T-cell (primary cell): ENCODE measurements around the gene PXDN. TPM values are rescaled to one million over a fixed set of nuclear protein-coding genes. Genes with fewer than 3 reads are reported as not detected.

Experiments
- ATAC-seq, 4 experiments: fragments of 200-7000 bp in 3 of 4; fragments of 150-1000 bp in 1 of 4; cut with Tn5 transposase; replicated peaks in 1 of 4; 1 replicate in 3 of 4; 2 replicates in 1 of 4; pipeline ENCODE4 v1.10.0; 2021; ENCODE audit warnings: moderate library complexity in 3 of 4, mild to moderate bottlenecking in 2 of 4, moderate number of reproducible peaks in 1 of 4
- CTCF ChIA-PET, 2 donors: fragments of 300-600 bp; sonication (Branson Sonifier 250); formaldehyde crosslinking; loops; one replicate each; lab custom pipeline; 2022; ENCODE audit warnings: antibody characterized with exemption in 2 of 2; lab: Charles Lee
- POLR2A ChIA-PET, 2 donors: fragments of 300-600 bp; sonication (Branson Sonifier 250); formaldehyde crosslinking; loops; one replicate each; lab custom pipeline; 2022; ENCODE audit warnings: antibody characterized with exemption in 2 of 2; lab: Charles Lee
- DNase-seq, 35 experiments: peaks; one replicate each; pipeline versions ENCODE4 v3.0.0 to v3.0.0-alpha.2; 2013 to 2023
- H3K27ac ChIP-seq: one replicate; pipeline ENCODE4 v1.5.1; 2013; ENCODE audit warnings: low read length
- H3K27me3 ChIP-seq, 2 experiments: replicated peaks in 1 of 2; 1 replicate in 1 of 2; 2 replicates in 1 of 2; pipeline versions ENCODE4 v1.6.1 to v1.7.0; 2013; ENCODE audit warnings: low read length in 1 of 2, mixed read lengths in 1 of 2; ENCODE audit not compliant: control insufficient read depth in 2 of 2, insufficient read depth in 2 of 2; ENCODE audit errors: extremely low read depth in 1 of 2
- H3K36me3 ChIP-seq, 2 donors: 1 replicate in 1 of 2; 2 replicates in 1 of 2; pipeline versions ENCODE4 v1.6.1 to v1.7.0; 2013; ENCODE audit warnings: low read length in 1 of 2; ENCODE audit not compliant: control insufficient read depth in 2 of 2, insufficient read depth in 1 of 2; ENCODE audit errors: extremely low read depth in 1 of 2
- H3K4me1 ChIP-seq, 2 experiments: 1 replicate in 1 of 2; 2 replicates in 1 of 2; pipeline versions ENCODE4 v1.6.1 to v1.7.0; 2013; ENCODE audit warnings: low read length in 2 of 2, mixed read lengths in 1 of 2; ENCODE audit not compliant: insufficient read depth in 2 of 2, control insufficient read depth in 1 of 2; ENCODE audit errors: extremely low read depth in 1 of 2
- H3K4me3 ChIP-seq, 2 donors: 1 replicate in 1 of 2; 2 replicates in 1 of 2; pipeline versions ENCODE4 v1.5.1 to v1.7.0; 2013; ENCODE audit warnings: mild to moderate bottlenecking in 2 of 2, low read length in 1 of 2, moderate library complexity in 1 of 2; ENCODE audit not compliant: control insufficient read depth in 1 of 2; ENCODE audit errors: extremely low read depth in 1 of 2
- H3K9me3 ChIP-seq: 2 replicates; pipeline ENCODE4 v1.7.0; 2013
- H3K27ac Mint-ChIP-seq, 2 donors: one replicate each; pipeline ENCODE4 v1.8.0; 2020 to 2021; ENCODE audit warnings: mild to moderate bottlenecking in 2 of 2, mixed read lengths in 2 of 2
- H3K27me3 Mint-ChIP-seq, 2 donors: one replicate each; pipeline ENCODE4 v1.8.0; 2021 to 2022; ENCODE audit warnings: mixed read lengths in 2 of 2
- H3K36me3 Mint-ChIP-seq: one replicate; pipeline ENCODE4 v1.8.0; 2021; ENCODE audit warnings: mixed read lengths
- H3K4me1 Mint-ChIP-seq, 3 donors: one replicate each; pipeline ENCODE4 v1.8.0; 2020 to 2022; ENCODE audit warnings: mixed read lengths in 3 of 3, mild to moderate bottlenecking in 1 of 3
- H3K4me3 Mint-ChIP-seq, 3 donors: one replicate each; pipeline ENCODE4 v1.8.0; 2020 to 2022; ENCODE audit warnings: mild to moderate bottlenecking in 3 of 3, mixed read lengths in 3 of 3, moderate library complexity in 3 of 3
- H3K9me3 Mint-ChIP-seq, 3 donors: one replicate each; pipeline ENCODE4 v1.8.0; 2020 to 2022; ENCODE audit warnings: mixed read lengths in 3 of 3
- WGBS: methylation state at CpG from one replicate; pipeline ENCODE4 v1.1.5; 2013; ENCODE audit warnings: missing lambda C conversion rate; ENCODE audit not compliant: insufficient coverage; 5-methylcytosine and 5-hydroxymethylcytosine counted together
- total RNA-seq, 35 experiments: library from RNA in 6 of 35; stranded (reverse) in 6 of 35; fragments of 120-200 nt in 1 of 35; gene quantifications; one replicate each; pipeline versions ENCODE4 v1.2.1 to v1.2.4 and lab custom pipeline; 2013 to 2026

Gene PXDN
- total RNA-seq, 5 donors from 2014 or later (not counting 1 experiment from before 2014, with no cell fraction given): 0.21 to 5.4 (median 1.3) TPM

- no peak for ATAC-seq
- WGBS: 90% methylated on average over 17 of the region's 17 CpGs
- ChIA-PET POLR2A (no interaction called here), CTCF (no interaction called here)
- Histone ChIP-seq H3K27ac (no peak overlapping the region), H3K9me3 (no peaks in the 10 kb centered on the region), H3K4me1 (no peaks in the 10 kb centered on the region), H3K4me3 (no peak overlapping the region), H3K36me3 (no peaks in the 10 kb centered on the region), H3K27me3 (peaks cover 0 to 43% of the 10 kb centered on the region in 2 experiments)
- no peak overlapping the region for H3K4me3 Mint-ChIP-seq
- no peak for DNase-seq
- peaks cover 19 to 20% of the 10 kb centered on the region in 2 donors for H3K27me3 Mint-ChIP-seq
- H3K9me3 Mint-ChIP-seq: no peaks in the 10 kb centered on the region
- H3K27ac Mint-ChIP-seq: no peak overlapping the region
- H3K4me1 Mint-ChIP-seq: no peaks in the 10 kb centered on the region
- H3K36me3 Mint-ChIP-seq: no peaks in the 10 kb centered on the region
These were observed 158.7 kb downstream of the PXDN start for GRCh38 chr2:1585635-1586034.

GRCh38 chr2:1584691-1585485 lies 159.4 kb downstream of the PXDN start:
- WGBS: 87% methylated on average over 17 of the region's 18 CpGs
- ATAC-seq (no peak), DNase-seq (no peak)
- H3K27me3 Mint-ChIP-seq: peaks cover 12 to 13% of the 10 kb centered on the region in 2 donors
- no peaks in the 10 kb centered on the region for H3K9me3 Mint-ChIP-seq
- H3K9me3 ChIP-seq: no peaks in the 10 kb centered on the region
- POLR2A ChIA-PET: no interaction called here
- no peaks in the 10 kb centered on the region for H3K36me3 Mint-ChIP-seq
- no peak overlapping the region for H3K4me3 Mint-ChIP-seq
- H3K4me1 ChIP-seq: no peaks in the 10 kb centered on the region
- no peak overlapping the region for H3K4me3 ChIP-seq
- H3K27me3 ChIP-seq: peaks cover 0 to 45% of the 10 kb centered on the region in 2 experiments
- CTCF ChIA-PET: no interaction called here
- H3K4me1 Mint-ChIP-seq: peaks cover 0 to 3% (median 2%) of the 10 kb centered on the region in 3 donors
- H3K27ac ChIP-seq: no peak overlapping the region
- H3K36me3 ChIP-seq: no peaks in the 10 kb centered on the region
- no peak overlapping the region for H3K27ac Mint-ChIP-seq

GRCh38 chr2:1584051-1584531 lies 160.2 kb downstream of the PXDN start:
- Mint-ChIP-seq H3K36me3 (no peaks in the 10 kb centered on the region), H3K4me1 (peaks cover 0 to 6% (median 4%) of the 10 kb centered on the region in 3 donors), H3K27ac (no peak overlapping the region), H3K9me3 (no peaks in the 10 kb centered on the region), H3K4me3 (no peak overlapping the region), H3K27me3 (peaks cover 10% of the 10 kb centered on the region in 2 donors)
- POLR2A ChIA-PET: no interaction called here
- H3K36me3 ChIP-seq: no peaks in the 10 kb centered on the region
- ATAC-seq: no peak
- H3K4me3 ChIP-seq: no peak overlapping the region
- WGBS: 89% methylated on average over 12 of the region's 21 CpGs
- H3K9me3 ChIP-seq: no peaks in the 10 kb centered on the region
- CTCF ChIA-PET: no interaction called here
- no peak overlapping the region for H3K27ac ChIP-seq
- H3K4me1 ChIP-seq: no peaks in the 10 kb centered on the region
- peaks cover 0 to 38% of the 10 kb centered on the region in 2 experiments for H3K27me3 ChIP-seq
- DNase-seq: no peak

GRCh38 chr2:1582891-1583341 lies 161.4 kb downstream of the PXDN start:
- no peak for DNase-seq
- 89% methylated on average over 22 of the region's 22 CpGs for WGBS
- Histone ChIP-seq H3K27me3 (peaks cover 0 to 27% of the 10 kb centered on the region in 2 experiments), H3K27ac (no peak overlapping the region), H3K4me1 (no peaks in the 10 kb centered on the region), H3K36me3 (no peaks in the 10 kb centered on the region), H3K4me3 (no peak overlapping the region), H3K9me3 (no peaks in the 10 kb centered on the region)
- no peak for ATAC-seq
- H3K4me3 Mint-ChIP-seq: no peak overlapping the region
- peaks cover 7 to 10% of the 10 kb centered on the region in 2 donors for H3K27me3 Mint-ChIP-seq
- no peak overlapping the region for H3K27ac Mint-ChIP-seq
- ChIA-PET CTCF (interaction anchor here (0.7 kb wide), 2 partner anchors 29 to 72 kb away, joined by 4 to 8 read pairs; no protein-coding TSS in a partner anchor), POLR2A (no interaction called here)
- no peaks in the 10 kb centered on the region for H3K9me3 Mint-ChIP-seq
- H3K36me3 Mint-ChIP-seq: no peaks in the 10 kb centered on the region
- H3K4me1 Mint-ChIP-seq: peaks cover 0 to 6% (median 4%) of the 10 kb centered on the region in 3 donors

GRCh38 chr2:1581965-1582625 lies 162.2 kb downstream of the PXDN start:
- H3K27me3 ChIP-seq: peaks cover 0 to 23% of the 10 kb centered on the region in 2 experiments
- Mint-ChIP-seq H3K27me3 (peaks cover 4 to 10% of the 10 kb centered on the region in 2 donors), H3K4me3 (no peak overlapping the region), H3K4me1 (peaks cover 0 to 6% (median 4%) of the 10 kb centered on the region in 3 donors), H3K36me3 (no peaks in the 10 kb centered on the region), H3K27ac (no peak overlapping the region), H3K9me3 (no peaks in the 10 kb centered on the region)
- ChIA-PET CTCF (interaction anchor here (0.7 kb wide), 2 partner anchors 30 to 71 kb away, joined by 4 to 8 read pairs; no protein-coding TSS in a partner anchor), POLR2A (no interaction called here)
- H3K27ac ChIP-seq: no peak overlapping the region
- ATAC-seq (no peak), DNase-seq (no peak)
- no peaks in the 10 kb centered on the region for H3K9me3 ChIP-seq
- H3K4me3 ChIP-seq: no peak overlapping the region
- no peaks in the 10 kb centered on the region for H3K36me3 ChIP-seq
- no peaks in the 10 kb centered on the region for H3K4me1 ChIP-seq
- 67% methylated on average over 7 of the region's 10 CpGs for WGBS
